Tibial nerve (tissue), 4 donors: ENCODE measurements around the gene CLIC1.

Experiments used
- CTCF ChIP-seq, 5 experiments: fragments of 200-600 bp in 3 of 5; fragments of 450-650 bp in 2 of 5; sonication (generic) in 3 of 5; IDR thresholded peaks; one replicate each; pipeline ENCODE4 v1.5.1; 2016 to 2019; ENCODE audit warnings: antibody characterized with exemption in 5 of 5, mild to moderate bottlenecking in 3 of 5, moderate library complexity in 2 of 5
- EP300 ChIP-seq, 2 donors: sonication (generic); formaldehyde crosslinking; IDR thresholded peaks; one replicate each; pipeline ENCODE4 v1.6.1; 2017; ENCODE audit warnings: antibody characterized with exemption in 2 of 2, mild to moderate bottlenecking in 1 of 2
- POLR2A ChIP-seq, 2 donors: fragments of 450-650 bp; IDR thresholded peaks; one replicate each; pipeline ENCODE4 v1.6.1; 2017; ENCODE audit warnings: antibody characterized with exemption in 2 of 2, mild to moderate bottlenecking in 2 of 2, moderate library complexity in 2 of 2

GRCh38 chr6:31712296-31712695 lies 24.0 kb downstream of the CLIC1 start:
- no peak for TF ChIP-seq CTCF (IDR thresholded peaks at IDR 0.05)
- TF ChIP-seq POLR2A (IDR thresholded peaks at IDR 0.05), result no peak
- no peak for TF ChIP-seq EP300 (IDR thresholded peaks at IDR 0.05)
